Stimulated activated CD4-positive, alpha-beta T cell treated with anti-CD3 and anti-CD28 coated beads, TNF-alpha, amount 100 ng/mL, for 48 hours (primary cell): ENCODE measurements around the gene EEF1G.
A peak's percentile ranks its signal among the peaks of the same experiment; 100 is the strongest.
"Not testable (repeated sequence)": the region's sequence is repeated elsewhere in the genome, so short reads cannot be mapped to it uniquely, and the experiment has no call there.

ENCODE experiments used
- DNase-seq, 3 donors: peaks; one replicate each; pipeline ENCODE4 v3.0.0-alpha.2; 2020; ENCODE audit warnings: low read depth in 3 of 3

Gene EEF1G

GRCh38 chr11:62578541-62578940 lies 4.8 kb upstream of the EEF1G start:
- DNase-seq: no peak

DNA sequence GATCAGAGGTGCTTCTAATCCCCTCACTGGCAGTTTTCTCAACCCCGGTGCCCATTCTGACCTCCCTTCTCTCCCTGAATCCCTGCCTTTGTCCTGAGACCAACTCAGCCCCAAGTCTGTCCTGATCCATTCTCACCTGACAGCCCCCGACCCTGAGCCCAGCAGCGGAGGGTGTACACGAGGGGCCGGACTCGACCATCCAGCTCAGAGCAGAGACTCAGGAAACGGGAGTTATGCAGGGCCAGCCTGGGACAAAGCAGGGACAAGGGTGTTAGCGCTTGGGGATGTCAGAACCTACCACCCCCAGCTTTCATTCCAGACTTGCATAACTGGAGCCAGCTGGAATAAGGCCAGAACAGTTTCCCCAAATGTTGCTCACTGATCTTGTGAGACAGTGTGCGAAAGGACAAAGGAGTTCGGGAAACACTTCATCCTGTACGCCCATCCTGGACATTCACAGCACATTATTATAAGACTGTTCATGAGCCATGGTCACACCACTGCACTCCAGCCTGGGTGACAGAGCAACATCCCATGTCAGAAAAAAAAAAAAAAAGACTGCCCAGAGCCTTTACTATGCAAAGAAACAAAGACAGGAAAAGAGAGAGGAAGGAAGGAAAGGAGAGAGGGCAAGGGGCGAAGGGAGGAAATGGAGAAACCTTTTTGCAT lies 3.5 kb upstream of the EEF1G start:
- DNase-seq: no peak

DNA sequence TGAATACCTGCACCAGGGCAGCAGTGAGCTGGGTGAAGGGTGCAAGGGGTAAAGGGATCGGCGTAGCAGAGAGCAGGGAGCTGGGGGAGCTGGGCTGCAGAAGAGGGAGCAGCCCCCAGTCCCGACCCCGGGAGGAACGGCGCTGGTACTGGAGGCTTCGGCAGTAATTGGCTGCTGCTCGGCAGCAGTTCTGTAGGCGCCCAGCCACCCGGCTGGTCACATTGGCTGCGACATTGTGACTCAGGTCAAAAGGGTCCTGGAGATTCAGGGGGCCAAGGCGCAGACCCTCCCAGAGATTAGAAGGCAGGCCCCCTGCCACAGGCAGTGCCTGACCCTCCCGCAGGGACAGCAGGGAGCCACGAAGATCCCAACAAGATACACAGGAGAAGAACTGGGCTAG lies 2.1 kb upstream of the EEF1G start:
- DNase-seq: no peak

GRCh38 chr11:62575156-62575555 lies 1.5 kb upstream of the EEF1G start:
- no peak for DNase-seq

GRCh38 chr11:62574363-62575071 lies 826 bp upstream of the EEF1G start:
- no peak for DNase-seq

DNA sequence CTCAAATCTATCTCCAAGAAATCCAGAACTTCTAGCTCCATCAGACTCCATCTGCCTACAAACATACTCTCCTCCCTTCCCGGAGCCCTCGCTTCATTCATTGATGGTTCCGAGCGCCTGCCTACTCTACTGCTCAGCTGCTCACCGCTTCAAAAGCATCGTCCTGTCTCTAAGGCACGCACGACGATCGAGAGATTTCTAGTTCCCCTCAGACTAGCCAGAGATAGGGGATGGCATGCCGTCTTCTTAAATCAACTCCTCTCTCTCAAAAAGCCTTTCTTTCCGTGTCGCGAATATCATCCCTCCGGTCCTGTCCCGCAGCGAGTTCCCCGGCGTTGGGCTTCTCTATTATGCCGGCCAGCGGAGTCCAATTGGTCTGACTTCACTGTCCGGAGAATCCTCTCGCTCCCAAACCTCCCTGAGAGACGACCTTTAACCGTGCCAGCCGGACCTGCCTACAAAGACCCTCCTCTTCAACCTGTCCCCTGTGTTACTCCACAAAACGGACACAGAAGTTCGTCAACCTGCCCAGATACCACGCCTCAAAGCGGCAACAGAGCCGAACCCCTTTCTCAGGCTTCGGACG lies 592 bp downstream of the EEF1G start:
- DNase-seq: no peak

- DNase-seq: no peak
Measured at GRCh38 chr11:62572431-62572830, 1.3 kb downstream of the EEF1G start.

GRCh38 chr11:62571493-62571892 lies 2.2 kb downstream of the EEF1G start:
- not testable (repeated sequence) for DNase-seq

GRCh38 chr11:62570903-62571302 lies 2.8 kb downstream of the EEF1G start:
- DNase-seq: not testable (repeated sequence)

GRCh38 chr11:62569611-62570010 lies 4.1 kb downstream of the EEF1G start:
- no peak for DNase-seq

DNA sequence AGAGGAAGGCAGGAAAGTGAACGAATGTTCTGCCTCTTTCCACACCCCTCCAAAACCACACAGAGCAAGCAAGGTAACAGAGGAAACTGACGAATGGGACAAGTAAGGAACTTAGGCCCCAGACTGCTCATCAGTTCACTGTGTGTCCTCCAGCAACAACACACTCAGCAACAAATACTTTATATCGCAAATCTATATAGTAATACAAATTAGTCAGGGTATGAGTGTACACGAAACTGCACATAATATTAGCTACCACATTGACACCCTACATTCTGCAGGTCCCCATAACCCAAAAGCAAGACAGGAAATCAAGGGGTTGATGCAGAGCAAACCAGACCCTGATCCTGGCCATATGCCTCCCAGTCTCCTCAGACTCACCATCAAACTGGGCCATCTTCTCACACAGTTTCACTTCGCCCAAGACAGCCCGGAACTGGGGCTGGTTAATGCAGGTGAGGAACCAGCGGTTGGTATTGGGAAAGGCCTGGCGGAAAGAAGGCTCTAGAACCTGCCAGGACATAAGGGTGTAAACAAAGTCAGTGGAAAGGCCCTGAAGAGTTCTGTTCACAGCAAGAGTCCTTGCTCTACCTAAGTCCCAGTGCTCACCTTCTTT lies 6.6 kb downstream of the EEF1G start:
- DNase-seq: no peak

DNA sequence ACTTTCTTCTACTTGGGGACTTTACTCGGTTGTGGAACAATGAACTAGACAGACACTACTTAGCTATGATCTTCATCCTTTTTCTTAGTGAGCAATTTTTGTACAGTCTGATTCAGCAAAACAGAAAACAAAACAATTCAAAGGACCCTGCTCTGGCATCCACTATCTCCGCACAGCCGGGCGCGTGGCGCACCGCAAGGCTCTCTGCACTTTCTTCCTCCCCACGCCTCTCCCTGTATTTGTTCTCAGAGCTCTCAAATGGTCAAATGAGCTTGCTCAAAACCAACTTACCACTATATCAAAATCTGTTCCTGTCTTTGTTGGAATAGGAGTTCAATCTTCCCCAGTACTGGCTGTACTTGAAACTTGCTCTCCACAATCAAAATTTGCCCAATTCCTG lies 7.4 kb downstream of the EEF1G start:
- DNase-seq: no peak

DNA sequence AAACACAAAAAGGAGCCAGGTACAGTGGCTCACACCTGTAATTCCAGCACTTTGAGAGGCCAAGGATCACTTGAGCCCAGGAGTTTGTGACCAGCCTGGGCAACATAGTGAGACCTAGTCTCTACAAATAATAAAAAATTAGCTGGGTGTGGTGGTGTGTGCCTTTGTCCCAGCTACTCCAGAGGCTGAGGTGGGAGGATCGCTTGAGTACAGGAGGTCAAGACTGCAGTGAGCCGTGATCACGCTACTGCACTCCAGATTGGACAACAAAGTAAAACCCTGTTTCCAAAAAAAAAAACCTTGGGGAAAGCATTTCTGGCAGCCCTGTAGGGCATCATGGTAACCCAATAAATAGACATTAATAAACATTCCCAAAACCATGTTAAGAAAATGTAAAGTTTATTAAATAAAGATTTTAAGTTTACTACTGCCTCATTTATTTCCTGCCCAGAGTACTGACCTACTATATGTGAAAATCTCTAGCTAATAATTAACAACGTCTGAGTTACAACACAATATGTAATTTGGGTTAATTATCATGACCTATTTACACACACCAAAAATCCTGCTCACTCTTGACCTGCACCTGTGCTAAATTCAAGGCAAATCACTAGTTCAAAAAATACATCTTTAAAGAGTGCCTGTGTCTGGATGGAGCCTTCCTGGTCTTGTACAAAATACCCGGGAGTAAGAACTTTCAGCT lies 8.4 kb downstream of the EEF1G start:
- no peak for DNase-seq

- not testable (repeated sequence) for DNase-seq
Measured at GRCh38 chr11:62561677-62562230, 11.9 kb downstream of the EEF1G start.

GRCh38 chr11:62560566-62561103 lies 13.1 kb downstream of the EEF1G start:
- no peak for DNase-seq

- not testable (repeated sequence) for DNase-seq
Measured at GRCh38 chr11:62559626-62560025, 14.1 kb downstream of the EEF1G start.

DNA sequence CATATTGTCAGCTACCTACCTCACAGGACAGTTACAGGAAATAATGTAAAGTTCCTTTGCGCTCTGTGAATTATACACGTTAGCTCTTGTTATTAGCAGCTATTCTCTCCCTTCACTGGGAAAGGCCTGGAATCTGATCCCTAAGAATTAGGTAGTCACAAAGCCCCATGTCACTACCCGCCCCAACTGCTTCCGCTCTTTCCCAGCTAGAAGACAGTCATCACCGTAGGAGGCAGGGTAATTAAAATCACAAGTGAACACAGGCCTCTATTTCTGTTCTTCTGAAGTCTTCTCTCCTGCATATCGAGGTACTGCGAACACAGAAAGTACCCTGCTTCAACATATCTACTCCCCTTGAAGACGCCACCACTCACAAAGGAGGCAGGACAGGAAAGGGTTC lies 14.5 kb downstream of the EEF1G start:
- no peak for DNase-seq

DNA sequence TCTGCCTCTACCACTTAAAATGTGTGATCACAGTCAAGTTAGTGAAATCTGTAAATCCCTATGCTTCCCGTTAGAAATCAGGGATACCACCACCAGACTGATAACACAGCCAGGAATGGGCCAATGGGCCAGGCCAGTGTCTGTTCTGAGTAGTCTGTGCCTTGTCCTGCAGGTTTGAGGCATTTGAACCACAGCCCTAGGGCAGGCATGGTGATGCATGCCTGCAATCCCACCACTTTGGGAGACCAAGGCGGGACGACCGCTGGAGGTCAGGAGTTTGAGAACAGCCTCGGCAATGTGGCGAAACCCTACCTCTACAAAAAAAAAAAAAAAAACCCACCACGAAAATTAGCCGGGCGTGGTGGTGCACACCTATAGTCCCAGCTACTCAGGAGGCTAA lies 15.0 kb downstream of the EEF1G start:
- DNase-seq: no peak

- DNase-seq: no peak
Measured at GRCh38 chr11:62556875-62557631, 16.6 kb downstream of the EEF1G start.

DNA sequence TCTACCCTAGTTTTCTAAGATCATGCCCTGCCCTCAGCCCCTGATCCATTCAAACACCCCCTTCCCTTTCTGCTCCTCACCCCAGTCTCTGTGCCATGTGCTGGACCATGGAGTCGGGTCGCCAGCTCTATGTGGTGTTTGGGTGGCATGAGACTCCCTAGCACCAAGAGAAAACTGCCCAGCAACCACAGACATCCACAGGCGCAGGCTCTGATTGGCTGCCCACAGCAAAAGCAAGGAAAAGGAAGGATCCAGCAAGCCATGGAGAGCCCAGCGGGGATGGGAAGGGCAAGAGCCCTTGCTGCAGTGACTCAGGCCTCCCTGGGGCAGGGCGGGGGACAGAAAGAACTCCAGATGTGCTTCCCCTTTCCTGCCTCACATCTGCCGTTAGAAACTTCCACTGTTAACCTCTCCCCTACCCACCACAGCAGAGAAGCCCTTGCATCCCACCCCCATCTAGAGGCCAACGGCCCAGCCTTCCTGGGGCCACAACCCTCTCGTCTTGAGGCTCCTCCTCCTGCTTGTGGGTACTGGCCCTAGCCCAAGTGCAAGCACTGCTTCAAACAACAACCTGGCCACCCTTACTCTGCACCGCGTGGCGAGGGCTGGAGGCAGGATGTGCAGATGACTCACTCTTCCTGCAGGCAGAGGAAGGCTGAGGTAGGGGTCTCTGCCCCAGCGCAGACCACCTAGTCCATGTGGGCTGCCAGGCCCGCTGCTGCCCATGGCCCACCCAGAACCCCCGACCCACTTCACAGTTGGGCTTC lies 17.4 kb downstream of the EEF1G start:
- peak in 1 of 3 donors; percentile 75 for DNase-seq
